ENCODE measurements around the gene SSX2IP.
"Not testable (repeated sequence)": the region's sequence is repeated elsewhere in the genome, so short reads cannot be mapped to it uniquely, and the experiment has no call there.

The SSX2IP gene

GRCh38 chr1:84615790-84616189 lies 74.5 kb downstream of the SSX2IP start:
- DNase-seq (ENCODE audit: low spot score): no peak

- no peak for DNase-seq (ENCODE audit: low spot score)
Measured at GRCh38 chr1:84613887-84614286, 76.4 kb downstream of the SSX2IP start.

DNA sequence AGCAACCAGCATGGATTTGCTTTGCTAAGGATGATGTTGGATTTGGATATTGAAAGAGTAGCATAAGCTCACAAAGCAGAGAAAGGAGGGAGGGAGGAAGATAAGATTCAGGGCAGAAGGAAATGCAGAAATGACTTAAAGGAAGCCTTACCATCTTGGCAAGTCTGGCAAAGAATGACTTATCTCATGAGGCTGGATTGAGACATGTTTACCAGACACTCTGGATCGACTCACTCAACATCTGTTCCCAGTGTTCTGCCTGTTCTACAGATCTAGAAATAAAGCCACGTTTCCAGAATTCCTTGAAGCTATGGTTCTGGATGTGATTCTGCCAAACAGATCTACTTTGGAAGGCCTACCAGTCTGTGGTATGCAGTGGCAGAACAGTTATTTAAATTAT lies 77.2 kb downstream of the SSX2IP start:
- DNase-seq (ENCODE audit: low spot score): no peak

- DNase-seq (ENCODE audit: low spot score): no peak
Measured at GRCh38 chr1:84611796-84612195, 78.5 kb downstream of the SSX2IP start.

DNA sequence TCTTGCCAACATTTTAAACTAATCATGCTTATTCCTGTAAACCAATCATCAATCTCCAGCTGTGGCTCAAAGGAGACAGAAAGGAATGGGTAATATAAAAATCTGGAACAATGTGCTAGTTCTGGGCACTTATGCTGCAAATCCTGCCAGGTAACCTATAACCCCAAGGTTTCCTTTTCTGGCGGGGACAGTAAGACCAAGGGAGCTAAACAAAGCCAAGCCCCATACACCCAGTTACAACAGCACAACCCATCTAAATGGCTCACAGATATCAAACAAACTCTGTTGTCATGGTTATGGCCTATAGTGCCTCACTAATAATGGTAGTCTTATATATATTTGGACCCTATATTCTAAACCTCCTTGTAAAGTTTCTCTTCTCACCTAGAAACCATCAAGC lies 79.2 kb downstream of the SSX2IP start:
- DNase-seq (ENCODE audit: low spot score): no peak

- DNase-seq (ENCODE audit: low spot score): no peak
Measured at GRCh38 chr1:84606977-84607376, 83.3 kb downstream of the SSX2IP start.

- DNase-seq (ENCODE audit: low spot score): no peak
Measured at GRCh38 chr1:84605157-84605556, 85.1 kb downstream of the SSX2IP start.

DNA sequence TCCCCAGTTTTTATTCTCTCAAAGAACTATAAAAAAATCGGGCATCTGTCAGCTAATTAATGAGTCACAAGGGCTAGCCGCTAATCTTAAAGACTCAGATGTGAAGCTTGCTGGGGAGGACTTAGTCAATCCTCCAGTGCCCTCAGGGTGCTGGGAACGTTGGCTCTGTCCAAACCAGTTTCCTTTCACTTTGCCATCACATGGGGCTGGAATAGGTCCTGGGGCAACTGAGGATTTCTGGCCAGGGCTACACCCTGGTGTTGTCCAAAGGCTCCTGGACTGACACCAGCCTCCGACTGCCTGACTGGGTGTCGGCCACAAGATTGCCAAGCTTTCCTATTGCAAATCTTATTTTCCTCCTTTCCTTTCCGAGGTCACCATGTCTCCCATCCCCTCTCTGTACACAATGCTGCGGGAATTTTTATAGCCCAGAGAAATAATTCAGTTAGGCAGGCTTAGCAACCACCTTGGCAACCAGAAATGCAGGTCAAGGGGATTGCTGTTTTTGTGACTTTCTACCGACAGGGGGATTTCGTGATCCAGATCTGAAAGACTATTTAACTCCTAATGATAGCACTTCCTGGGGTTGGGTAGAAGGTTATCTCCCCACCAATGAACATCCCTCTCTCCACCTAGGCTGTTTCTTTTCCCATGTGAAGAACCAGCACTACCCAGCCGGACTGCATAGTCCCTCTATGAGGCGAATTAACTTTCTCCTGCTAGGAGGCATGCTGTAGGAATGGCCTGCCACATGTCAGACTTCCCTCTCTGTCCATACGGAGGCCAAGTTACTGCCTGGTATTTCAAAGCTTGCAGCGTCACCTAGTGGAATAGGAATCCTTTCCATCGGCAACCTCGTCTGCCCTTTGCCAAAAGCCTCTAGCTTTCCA lies 86.1 kb downstream of the SSX2IP start:
- DNase-seq (ENCODE audit: low spot score): no peak

DNA sequence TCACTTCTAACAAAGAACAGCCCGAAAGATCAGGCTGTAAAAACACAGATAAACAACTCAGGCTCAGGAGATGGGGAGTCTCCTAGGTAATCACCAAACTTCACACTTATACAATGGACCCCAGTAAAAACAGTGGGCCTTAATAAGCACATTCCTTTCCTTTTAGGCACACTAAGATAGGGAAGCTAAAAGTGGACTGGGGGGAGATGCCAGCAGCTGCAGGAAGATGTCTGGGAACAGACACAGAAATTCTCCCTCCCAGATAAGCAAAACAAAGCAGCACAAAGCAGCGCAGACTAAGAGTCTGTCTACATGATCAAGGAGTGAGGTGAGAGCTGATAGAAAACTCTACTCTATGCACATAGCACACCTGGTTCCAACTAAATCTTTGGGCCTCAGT lies 87.0 kb downstream of the SSX2IP start:
- no peak for DNase-seq (ENCODE audit: low spot score)

DNA sequence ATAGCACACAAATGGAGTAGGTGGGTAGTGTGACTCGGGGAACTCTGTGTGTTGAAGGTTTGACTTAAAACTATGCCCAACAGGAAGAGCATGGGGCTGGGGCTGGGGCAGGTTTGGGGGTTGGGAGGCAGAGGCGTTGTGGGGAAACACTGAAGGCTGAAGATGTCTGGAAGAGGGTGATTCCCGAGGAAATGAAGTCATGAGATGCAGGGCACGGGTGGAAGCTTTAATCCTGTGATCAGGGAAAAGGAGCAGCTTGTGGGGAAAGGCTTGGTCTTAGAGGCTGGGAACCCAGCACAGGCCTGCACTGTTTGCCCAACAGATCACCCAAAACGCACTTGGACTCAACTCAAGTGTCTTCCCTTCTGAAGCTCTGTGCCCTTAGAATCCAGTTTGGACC lies 89.5 kb downstream of the SSX2IP start:
- DNase-seq (ENCODE audit: low spot score): no peak

GRCh38 chr1:84598846-84599741 lies 91.2 kb downstream of the SSX2IP start:
- peak; percentile 77 for DNase-seq (ENCODE audit: low spot score)

- no peak for DNase-seq (ENCODE audit: low spot score)
Measured at GRCh38 chr1:84598418-84598817, 91.8 kb downstream of the SSX2IP start.

GRCh38 chr1:84597011-84597410 lies 93.2 kb downstream of the SSX2IP start:
- DNase-seq (ENCODE audit: low spot score): no peak

- not testable (repeated sequence) for DNase-seq (ENCODE audit: low spot score)
Measured at GRCh38 chr1:84594959-84595358, 95.3 kb downstream of the SSX2IP start.
